Stimulated activated naive CD8-positive, alpha-beta T cell treated with anti-CD3 and anti-CD28 coated beads, Interleukin-15, Interleukin-2, amounts not matched to agents 100 ng/mL and 50 ng/mL, for 24 hours (primary cell): ENCODE measurements around the gene ADAMTS2.
"Not testable (repeated sequence)": the region's sequence is repeated elsewhere in the genome, so short reads cannot be mapped to it uniquely, and the experiment has no call there.

Source experiments
- H3K27ac Mint-ChIP-seq: one replicate; pipeline ENCODE4 v1.8.0; 2021; ENCODE audit warnings: mild to moderate bottlenecking, mixed read lengths
- H3K27me3 Mint-ChIP-seq: one replicate; pipeline ENCODE4 v1.8.0; 2021; ENCODE audit warnings: mixed read lengths
- H3K36me3 Mint-ChIP-seq: one replicate; pipeline ENCODE4 v1.8.0; 2021; ENCODE audit warnings: low read depth, mixed read lengths
- H3K4me1 Mint-ChIP-seq: one replicate; pipeline ENCODE4 v1.8.0; 2021; ENCODE audit warnings: low read depth, mixed read lengths
- H3K4me3 Mint-ChIP-seq: one replicate; pipeline ENCODE4 v1.8.0; 2021; ENCODE audit warnings: mild to moderate bottlenecking, mixed read lengths
- H3K9me3 Mint-ChIP-seq: one replicate; pipeline ENCODE4 v1.8.0; 2021; ENCODE audit warnings: mixed read lengths

The ADAMTS2 gene

DNA sequence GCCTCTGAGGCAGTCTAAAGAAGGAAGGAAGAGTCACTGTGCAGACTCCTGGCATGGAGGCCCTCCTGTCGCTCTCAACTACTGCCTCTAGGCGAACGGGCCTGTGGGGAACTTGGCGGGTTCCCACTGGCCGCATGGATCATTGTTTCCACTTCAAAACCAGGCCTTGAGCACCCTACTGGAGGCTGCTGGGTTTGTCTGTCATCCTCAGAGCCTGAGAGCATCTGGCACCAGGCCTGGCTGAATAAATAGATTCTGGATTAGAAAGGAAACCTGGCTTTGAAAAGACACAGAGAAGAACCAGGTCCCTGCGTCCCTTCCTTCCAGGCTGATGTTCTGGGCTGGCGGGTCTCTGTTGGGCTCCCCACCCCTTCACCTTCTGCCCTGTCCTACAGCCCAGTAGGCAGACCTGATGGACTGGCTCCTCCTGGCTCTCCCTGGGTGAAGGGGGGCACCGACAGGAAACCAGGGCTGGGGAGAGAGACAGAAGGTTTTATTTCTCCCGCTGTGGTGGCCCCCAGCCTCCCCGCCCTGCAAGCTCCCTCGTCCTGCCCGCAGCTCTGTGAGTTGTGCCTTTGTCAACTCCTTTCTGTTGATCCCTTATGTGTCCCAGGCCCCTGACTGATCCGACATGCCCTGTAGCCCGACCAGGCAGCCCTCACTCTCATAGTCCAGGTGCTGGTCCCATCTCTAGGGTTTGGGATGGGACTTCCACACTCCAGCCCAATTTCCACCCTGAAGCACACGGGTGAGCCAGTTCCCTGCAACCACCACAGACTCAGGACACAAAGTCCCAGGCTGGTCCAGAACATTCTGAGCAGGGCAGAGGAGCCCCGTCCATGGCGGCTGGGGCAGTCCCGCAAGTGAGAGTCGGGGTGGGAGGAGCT, 50.1 kb downstream of the ADAMTS2 start:
- H3K27ac Mint-ChIP-seq: no peak overlapping the region
- H3K27me3 Mint-ChIP-seq: peaks cover 4% of the 10 kb centered on the region
- H3K9me3 Mint-ChIP-seq: peaks cover 4% of the 10 kb centered on the region
- no peaks in the 10 kb centered on the region for H3K4me1 Mint-ChIP-seq
- no peak overlapping the region for H3K4me3 Mint-ChIP-seq
- no peaks in the 10 kb centered on the region for H3K36me3 Mint-ChIP-seq

DNA sequence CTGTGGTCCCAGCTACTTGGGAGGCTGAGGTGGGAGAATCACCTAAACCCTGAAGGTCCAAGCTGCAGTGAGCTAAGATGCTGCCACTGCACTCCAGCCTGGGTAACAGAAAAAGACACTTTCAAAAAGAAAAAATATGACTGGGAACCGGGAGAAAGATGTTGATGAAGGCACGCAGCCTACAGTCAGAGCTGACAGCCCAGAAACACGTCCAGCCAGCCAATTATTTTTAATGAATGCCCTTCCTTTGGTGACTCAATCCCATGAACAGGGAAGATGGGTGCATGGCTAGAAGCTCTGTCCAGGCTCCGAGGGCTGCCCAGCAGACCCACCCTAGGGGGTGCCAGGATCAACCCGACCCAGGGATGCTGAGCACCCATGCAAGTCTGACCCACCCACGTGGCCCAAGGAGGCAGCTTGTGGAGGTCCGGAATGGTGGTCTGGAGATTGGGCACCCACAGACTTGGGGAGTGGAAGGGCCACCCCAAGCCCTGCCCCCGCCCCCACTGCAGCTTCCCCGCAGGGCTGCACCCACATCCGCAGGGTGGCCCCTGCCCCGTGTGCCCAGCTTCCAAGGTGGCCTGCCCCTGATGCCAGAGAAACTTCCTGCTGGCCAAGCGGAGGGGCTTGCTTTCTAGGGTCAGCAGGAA, 51.0 kb downstream of the ADAMTS2 start:
- Mint-ChIP-seq H3K4me1 (no peaks in the 10 kb centered on the region), H3K4me3 (no peak overlapping the region), H3K27me3 (peaks cover 4% of the 10 kb centered on the region), H3K27ac (no peak overlapping the region), H3K9me3 (peaks cover 4% of the 10 kb centered on the region), H3K36me3 (no peaks in the 10 kb centered on the region)

DNA sequence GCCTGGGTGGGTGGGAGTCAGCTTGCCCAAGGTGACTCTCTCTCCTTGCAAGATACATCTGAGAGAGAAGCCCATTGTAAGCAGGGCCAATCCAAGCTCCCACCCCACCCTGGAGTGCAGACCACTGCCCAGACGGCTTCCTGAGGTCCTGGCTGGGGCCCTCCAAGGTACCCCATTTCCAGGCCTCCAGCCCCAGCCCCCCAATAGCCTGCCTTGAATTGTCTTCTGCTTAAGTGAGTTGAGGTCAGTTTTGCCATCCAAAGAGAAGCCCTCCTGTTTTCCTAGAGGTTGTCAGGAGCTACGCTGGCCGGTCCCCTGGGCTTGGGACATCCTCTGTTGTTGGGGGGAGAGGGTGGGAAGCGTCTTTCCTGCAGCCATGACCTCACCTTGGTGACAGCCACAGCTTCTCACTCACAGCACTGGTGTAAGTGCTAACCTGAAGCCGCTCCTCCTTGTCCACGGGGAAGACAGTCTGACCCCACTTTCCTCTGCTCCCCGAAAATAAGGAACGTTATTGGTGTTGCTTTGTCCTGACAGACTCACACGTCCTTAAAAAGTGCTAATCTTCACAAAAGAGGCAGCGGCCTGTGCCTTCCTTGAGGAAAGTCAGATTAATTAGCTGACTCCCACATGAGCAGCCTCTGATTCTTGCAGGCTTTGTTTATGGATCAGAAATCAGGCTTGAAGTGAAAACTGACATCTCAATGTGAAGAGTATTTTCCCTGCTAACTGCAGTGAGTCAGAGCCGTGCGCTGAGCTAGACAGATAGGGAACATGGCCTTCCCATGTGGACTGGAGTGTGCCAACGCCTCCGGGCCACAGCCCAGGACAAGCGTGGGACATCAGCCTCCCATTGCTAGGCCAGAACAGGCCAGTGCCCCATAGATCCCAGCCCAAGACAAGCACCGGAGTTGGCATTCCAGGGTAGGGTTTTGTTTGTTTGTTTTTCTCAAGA, 52.3 kb downstream of the ADAMTS2 start:
- H3K9me3 Mint-ChIP-seq: no peaks in the 10 kb centered on the region
- no peaks in the 10 kb centered on the region for H3K4me1 Mint-ChIP-seq
- no peak overlapping the region for H3K4me3 Mint-ChIP-seq
- no peaks in the 10 kb centered on the region for H3K36me3 Mint-ChIP-seq
- H3K27ac Mint-ChIP-seq: no peak overlapping the region
- H3K27me3 Mint-ChIP-seq: no peaks in the 10 kb centered on the region

DNA sequence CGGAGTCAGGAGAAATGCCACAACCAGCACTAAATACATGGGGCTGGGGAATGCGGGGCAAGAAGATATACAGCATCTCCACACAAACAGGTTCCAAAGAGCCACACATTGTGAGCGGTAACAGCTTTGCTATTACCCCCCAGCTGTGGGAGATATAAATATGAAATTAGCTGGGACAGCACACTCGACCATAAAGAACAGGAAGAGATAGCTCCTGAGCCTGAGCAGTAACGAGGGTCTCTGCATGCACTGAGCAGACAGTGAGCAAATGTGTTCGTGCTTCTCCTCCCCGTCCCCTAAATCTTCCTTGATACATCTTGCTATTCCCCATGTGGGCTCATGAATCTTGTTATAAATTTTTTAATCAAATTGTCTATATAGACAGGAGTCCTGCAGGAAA, 53.1 kb downstream of the ADAMTS2 start:
- Mint-ChIP-seq H3K27ac (no peak overlapping the region), H3K27me3 (no peaks in the 10 kb centered on the region), H3K4me1 (no peaks in the 10 kb centered on the region), H3K4me3 (no peak overlapping the region), H3K36me3 (no peaks in the 10 kb centered on the region), H3K9me3 (no peaks in the 10 kb centered on the region)

DNA sequence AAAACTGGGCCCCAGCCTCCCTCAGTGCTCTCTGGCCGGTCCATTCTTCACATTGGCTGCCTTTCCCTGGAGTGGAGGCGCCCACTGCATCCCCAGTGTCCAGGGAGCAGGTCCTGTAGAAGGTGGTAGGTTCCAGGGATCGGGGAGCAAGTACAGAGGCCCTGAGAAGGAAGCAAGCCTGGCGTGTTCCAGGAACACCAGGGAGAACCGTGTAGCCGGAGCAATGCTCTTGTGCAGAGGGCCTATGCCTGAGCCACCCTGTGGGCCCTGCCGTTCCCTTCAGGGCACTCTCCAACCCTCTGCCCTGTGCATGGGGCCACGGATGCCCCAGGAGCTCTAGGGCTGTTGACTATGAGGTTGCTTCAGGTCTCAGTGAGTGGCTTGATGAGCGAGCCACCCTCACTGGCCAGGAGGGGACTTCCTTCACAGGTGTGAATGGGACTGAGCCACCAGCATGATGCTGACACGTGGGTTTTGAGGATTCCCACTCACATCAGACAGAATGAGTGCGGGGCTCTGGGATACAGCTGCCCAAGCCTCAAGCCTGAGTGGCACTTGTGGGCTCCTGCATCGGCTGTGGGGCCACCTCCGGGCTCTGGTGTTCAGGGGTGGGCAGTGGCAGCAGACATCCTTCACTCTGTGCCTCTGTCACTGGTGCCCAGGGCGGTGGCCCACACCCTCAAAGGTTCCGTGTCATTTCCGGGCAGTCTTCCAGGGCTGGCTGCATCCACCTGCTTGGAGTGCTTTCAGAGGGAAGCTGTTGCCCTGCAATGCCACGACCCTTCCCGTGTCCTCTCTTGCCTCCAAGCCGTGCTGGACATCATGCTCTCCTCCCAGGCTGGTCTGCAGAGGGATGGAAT, 54.4 kb downstream of the ADAMTS2 start:
- Mint-ChIP-seq H3K36me3 (no peaks in the 10 kb centered on the region), H3K27me3 (no peaks in the 10 kb centered on the region), H3K4me3 (no peak overlapping the region), H3K9me3 (no peaks in the 10 kb centered on the region), H3K4me1 (no peaks in the 10 kb centered on the region), H3K27ac (no peak overlapping the region)

DNA sequence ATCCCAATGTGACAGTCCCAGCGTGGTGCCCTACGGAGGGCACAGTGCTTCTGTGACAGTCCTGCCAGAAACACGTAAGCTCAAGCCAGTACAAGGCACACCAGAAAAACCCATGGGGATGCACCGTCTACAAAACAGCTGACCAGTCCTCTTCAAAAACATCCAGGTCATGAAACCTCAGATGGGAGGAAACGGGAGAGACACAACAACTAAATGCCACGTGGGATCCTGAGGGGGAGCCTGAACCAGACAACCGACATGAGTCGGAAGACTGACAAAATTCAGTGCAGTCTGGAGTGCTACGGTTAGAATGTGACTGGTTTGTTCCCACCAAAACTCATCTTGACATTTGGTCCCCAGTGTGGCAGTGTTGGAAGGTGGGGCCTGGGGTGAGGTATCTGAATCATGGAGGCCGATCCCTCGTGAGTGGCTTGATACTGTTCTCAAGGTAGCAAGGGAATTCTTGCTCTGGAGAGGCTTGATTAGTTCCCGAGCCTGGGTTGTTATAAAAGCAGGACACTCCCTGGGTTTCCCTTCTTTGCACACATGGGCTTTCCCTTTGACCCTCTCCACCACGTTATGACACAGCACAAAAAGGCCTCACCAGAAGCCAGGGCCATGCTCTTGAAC, 55.4 kb downstream of the ADAMTS2 start:
- Mint-ChIP-seq H3K27me3 (no peaks in the 10 kb centered on the region), H3K4me3 (no peak overlapping the region), H3K4me1 (no peaks in the 10 kb centered on the region), H3K36me3 (no peaks in the 10 kb centered on the region), H3K27ac (no peak overlapping the region), H3K9me3 (no peaks in the 10 kb centered on the region)

DNA sequence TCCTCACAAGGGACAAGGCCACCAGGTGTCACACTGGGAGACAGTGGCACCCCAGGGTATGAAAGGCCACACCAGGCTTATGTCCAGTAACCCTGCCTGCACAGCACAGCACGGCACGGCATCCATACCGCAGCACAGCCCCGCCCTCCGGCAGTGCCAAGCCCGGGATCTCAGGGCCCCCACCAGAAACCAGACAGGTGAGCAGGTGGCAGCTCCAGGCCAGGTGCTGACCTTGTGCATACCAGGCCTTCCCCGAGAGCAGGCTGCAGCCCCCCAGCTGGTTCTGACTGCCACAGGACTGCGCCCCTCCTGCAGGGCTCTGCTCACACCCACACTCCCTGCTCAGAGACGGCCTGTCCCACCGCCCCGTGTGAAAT, 56.5 kb downstream of the ADAMTS2 start:
- Mint-ChIP-seq H3K36me3 (no peaks in the 10 kb centered on the region), H3K9me3 (no peaks in the 10 kb centered on the region), H3K4me1 (no peaks in the 10 kb centered on the region), H3K27ac (no peak overlapping the region), H3K27me3 (no peaks in the 10 kb centered on the region), H3K4me3 (no peak overlapping the region)

DNA sequence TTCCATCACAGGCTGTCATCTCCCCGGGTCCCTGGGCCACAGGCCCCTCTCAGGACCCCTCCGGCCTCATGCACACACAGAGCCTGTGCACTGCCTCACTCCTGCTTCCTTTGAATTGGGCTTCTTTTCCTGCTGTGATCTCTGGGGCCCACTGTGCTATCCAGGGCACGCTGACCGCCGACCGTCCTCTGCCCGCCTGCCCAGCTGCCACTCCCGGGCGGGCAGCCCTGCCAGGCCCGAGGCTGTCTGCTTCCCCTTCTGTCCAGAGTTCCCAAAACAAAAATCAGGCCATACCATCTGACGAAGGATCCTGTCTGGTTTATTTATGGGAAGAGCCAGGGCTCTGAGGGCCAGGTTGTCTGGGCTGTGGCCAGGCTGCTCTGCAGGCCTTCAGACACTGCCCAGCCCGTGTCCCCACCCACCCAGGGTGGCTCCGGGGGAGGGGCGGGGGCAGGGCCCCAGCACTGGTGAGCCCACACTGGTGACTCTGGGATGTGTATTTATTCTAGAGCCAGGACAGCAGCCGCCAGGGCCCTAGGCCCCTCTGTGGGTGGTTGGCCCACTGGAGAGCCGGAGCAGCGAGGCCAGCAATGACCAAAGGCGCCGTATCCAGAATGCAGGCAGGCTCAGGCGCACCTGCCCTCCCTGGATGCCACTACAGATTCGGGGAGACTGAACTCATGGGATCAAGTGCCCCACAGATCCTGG, 57.0 kb downstream of the ADAMTS2 start:
- Mint-ChIP-seq H3K36me3 (no peaks in the 10 kb centered on the region), H3K4me1 (no peaks in the 10 kb centered on the region), H3K27ac (no peak overlapping the region), H3K9me3 (no peaks in the 10 kb centered on the region), H3K27me3 (no peaks in the 10 kb centered on the region), H3K4me3 (no peak overlapping the region)

DNA sequence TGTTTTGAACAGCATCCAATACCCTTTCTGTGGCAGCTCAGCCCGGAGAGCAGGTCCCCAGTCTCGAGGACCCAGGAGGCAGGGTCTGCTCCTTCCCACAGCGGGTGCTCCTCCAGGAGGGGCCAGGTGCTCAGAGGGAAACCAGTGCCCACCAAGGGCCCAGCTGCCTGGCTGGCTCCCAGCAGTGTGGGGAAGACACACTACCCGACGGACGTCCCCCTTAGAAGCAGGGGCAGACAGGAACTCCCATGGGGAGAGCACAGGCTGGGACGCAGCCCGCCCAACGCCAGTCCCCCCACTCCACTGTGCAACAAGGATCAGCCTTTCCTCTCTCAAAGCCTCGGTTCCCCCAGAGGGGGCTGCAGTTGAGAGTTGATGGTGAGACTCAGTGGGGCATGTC, 57.6 kb downstream of the ADAMTS2 start:
- Mint-ChIP-seq H3K4me1 (no peaks in the 10 kb centered on the region), H3K36me3 (no peaks in the 10 kb centered on the region), H3K27me3 (no peaks in the 10 kb centered on the region), H3K4me3 (no peak overlapping the region), H3K27ac (no peak overlapping the region), H3K9me3 (no peaks in the 10 kb centered on the region)

DNA sequence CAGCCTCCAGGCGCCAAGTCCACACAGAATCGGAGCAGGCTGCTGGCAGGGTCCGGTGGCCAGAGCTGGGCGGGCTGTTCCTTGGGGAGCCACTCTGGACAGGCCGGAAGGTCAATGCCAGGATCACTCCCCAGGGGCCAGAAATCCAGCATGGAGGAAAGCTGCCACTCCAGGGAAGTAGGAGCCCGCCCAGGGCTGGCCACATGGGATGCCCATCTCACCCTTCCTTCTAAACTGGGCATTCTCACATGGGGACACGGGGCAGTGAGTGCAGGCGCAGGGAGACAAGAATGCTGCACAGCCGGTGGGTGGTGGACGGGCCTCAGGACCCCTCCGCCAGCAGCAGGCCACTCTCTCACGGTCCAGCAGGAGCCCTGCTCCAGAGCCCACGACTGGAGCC, 58.2 kb downstream of the ADAMTS2 start:
- no peaks in the 10 kb centered on the region for H3K27me3 Mint-ChIP-seq
- H3K36me3 Mint-ChIP-seq: no peaks in the 10 kb centered on the region
- no peaks in the 10 kb centered on the region for H3K4me1 Mint-ChIP-seq
- no peak overlapping the region for H3K4me3 Mint-ChIP-seq
- peaks cover 5% of the 10 kb centered on the region for H3K9me3 Mint-ChIP-seq
- H3K27ac Mint-ChIP-seq: no peak overlapping the region

DNA sequence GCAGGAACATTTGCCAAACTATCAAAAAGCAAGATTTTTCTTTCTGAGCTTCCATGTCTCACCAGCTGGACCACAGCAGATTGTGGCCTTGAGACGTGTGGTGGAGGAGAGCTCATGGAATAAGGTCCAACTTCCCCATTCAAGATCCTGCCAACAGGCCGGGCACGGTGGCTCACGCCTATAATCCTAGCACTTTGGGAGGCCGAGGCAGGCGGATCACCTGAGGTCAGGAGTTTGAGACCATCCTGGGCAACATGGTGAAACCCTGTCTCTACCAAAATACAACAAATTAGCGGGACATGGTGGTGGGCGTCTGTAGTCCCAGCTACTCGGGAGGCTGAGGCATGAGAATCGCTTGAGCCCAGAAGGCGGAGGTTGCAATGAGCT, 59.5 kb downstream of the ADAMTS2 start:
- H3K27ac Mint-ChIP-seq, H3K9me3 Mint-ChIP-seq, H3K36me3 Mint-ChIP-seq, H3K4me3 Mint-ChIP-seq, H3K4me1 Mint-ChIP-seq, H3K27me3 Mint-ChIP-seq: not testable (repeated sequence)

DNA sequence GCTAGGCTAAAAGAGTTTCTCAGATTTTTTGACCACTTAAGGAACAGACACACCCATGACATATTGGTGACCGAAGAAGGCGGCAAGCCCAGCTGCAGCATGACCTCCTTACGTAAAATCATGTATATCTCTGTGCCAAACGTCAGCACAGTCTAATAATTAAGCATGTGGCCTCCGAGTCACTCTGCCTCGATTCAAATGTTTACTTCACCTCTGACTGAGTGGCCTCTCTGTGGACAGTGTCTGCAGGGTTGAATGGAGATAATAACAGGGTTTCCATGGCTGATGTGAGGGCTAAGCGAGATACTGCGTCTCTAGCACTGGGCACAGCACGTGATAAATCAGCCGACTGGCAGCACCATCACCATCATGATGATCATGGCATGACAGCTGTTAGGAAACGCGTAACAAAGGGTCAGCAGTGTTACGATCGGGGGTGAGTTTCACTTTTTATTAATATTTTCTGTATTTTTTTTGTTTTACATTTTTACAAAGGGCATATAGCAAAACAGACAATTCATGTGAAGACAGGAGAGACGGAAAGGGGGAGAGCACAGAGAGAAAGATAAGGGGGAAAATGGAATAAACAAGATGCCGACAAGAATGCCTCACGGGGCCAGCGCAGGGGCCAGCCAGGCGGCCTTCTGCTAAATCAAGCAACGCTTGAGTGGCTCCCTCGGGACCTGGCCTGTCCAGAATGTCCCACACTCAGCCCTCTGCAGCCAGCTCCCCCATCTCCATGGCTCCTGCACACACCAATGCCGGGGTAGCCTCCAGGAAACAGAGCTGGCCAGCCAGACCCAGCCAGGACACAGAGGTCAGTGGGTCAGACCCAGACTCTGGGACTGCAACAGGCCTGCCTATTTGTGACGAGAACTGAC, 60.3 kb downstream of the ADAMTS2 start:
- H3K9me3 Mint-ChIP-seq: peaks cover 5% of the 10 kb centered on the region
- H3K36me3 Mint-ChIP-seq: no peaks in the 10 kb centered on the region
- no peaks in the 10 kb centered on the region for H3K4me1 Mint-ChIP-seq
- H3K27me3 Mint-ChIP-seq: no peaks in the 10 kb centered on the region
- no peak overlapping the region for H3K4me3 Mint-ChIP-seq
- no peak overlapping the region for H3K27ac Mint-ChIP-seq

DNA sequence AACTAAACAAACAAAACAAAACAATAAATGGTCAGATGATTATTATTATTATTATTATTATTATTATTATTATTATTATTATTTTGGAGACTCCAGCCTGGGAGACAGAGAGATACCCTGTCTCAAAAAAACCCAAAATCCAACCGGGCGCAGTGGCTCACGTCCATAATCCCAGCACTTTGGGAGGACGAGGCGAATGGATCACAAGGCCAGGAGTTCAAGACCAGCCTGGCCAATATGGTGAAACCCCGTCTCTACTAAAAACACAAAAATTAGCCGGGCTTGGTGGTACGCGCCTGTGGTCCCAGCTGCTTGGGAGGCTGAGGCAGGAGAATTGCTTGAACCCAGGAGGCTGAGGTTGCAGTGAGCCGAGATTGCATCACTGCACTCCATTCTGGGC, 61.4 kb downstream of the ADAMTS2 start:
- not testable (repeated sequence) for H3K27me3 Mint-ChIP-seq, H3K9me3 Mint-ChIP-seq, H3K4me3 Mint-ChIP-seq, H3K4me1 Mint-ChIP-seq, H3K27ac Mint-ChIP-seq, H3K36me3 Mint-ChIP-seq
